ENCODE data around the gene ST3GAL5. TPM values are rescaled to one million over a fixed set of nuclear protein-coding genes. Genes with fewer than 3 reads are reported as not detected.

Gene ST3GAL5
- total RNA-seq, 1 donor from 2014 or later: 20.0 TPM

- Mint-ChIP-seq H3K4me3 (ENCODE audit: unreplicated experiment) (no peak overlapping the region), H3K27ac (ENCODE audit: unreplicated experiment) (no peak overlapping the region), H3K9me3 (ENCODE audit: low read depth) (no peaks in the 10 kb centered on the region), H3K4me1 (ENCODE audit: low read depth) (peaks cover 31% of the 10 kb centered on the region), H3K36me3 (ENCODE audit: low read depth) (no peaks in the 10 kb centered on the region), H3K27me3 (ENCODE audit: low read depth) (peaks cover 17% of the 10 kb centered on the region)
- peak; percentile 60 for DNase-seq (ENCODE audit: low spot score)
- TF ChIP-seq CTCF (IDR thresholded peaks at IDR 0.05): no peak
These were observed 101.4 kb downstream of the ST3GAL5 start for GRCh38 chr2:85787282-85787980.

Other genes starting within 250 kb of the ST3GAL5 start
- gene SFTPB, start 220.8 kb downstream of the ST3GAL5 start, total RNA-seq: not detected in 3 replicates
- gene GNLY, start 194.6 kb downstream of the ST3GAL5 start, total RNA-seq: not detected in 3 replicates
- gene ATOH8, start 135.0 kb downstream of the ST3GAL5 start, total RNA-seq: 2.2 to 10.3 TPM (median 2.7 TPM) in 3 replicates
- gene POLR1A, start 216.9 kb upstream of the ST3GAL5 start, total RNA-seq: 32.6 to 48.6 TPM (median 37.6 TPM) in 3 replicates
- 48.6 to 67.3 TPM (median 48.9 TPM) in 3 replicates for gene PTCD3, start 217.2 kb upstream of the ST3GAL5 start, total RNA-seq

All from chondrocyte (in vitro differentiated cells).